GM21360 (cell line): ENCODE results near the gene LAMA2.

Source experiments
- ATAC-seq: cut with Tn5 transposase; IDR thresholded peaks from one replicate; pipeline ENCODE4 v1.9.1; 2021; ENCODE audit warnings: mild to moderate bottlenecking, moderate library complexity; ENCODE audit not compliant: unreplicated experiment

LAMA2 gene

DNA sequence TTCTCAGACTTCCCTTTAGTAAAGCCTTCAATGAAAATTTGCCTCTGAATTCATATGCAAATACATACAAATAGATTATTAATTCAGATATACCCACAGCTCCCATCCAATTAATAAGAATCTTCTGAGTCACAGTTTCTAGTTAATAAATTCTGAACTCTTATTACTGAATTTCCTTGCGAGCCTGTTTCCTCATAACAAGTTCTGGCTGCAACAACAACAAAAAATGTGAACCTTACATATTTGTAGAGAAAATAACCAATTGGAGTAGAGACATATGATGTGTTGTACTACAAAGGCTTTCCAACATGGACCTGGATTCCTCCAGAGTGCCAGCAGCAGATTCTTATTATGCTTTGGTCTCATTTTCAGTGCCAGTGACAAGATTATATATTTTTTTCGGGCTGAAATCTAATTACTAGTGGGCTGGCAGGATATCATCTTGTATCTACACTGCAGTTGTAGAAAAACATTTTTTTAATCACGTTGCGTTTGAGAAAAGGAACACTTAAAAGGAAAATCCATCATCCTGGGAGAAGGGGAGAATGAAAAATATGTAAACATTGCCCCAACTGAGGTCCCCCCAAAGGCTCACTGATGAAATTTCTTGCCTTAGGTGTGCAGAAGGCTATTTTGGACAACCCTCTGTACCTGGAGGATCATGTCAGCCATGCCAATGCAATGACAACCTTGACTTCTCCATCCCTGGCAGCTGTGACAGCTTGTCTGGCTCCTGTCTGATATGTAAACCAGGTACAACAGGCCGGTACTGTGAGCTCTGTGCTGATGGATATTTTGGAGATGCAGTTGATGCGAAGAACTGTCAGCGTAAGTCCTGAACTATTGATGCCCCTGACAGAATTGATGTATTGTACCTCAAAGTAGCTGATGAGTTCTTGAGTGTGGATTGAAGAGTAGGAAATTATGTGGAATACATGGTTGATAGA is 404.6 kb downstream of the LAMA2 start:
- no peak for ATAC-seq

DNA sequence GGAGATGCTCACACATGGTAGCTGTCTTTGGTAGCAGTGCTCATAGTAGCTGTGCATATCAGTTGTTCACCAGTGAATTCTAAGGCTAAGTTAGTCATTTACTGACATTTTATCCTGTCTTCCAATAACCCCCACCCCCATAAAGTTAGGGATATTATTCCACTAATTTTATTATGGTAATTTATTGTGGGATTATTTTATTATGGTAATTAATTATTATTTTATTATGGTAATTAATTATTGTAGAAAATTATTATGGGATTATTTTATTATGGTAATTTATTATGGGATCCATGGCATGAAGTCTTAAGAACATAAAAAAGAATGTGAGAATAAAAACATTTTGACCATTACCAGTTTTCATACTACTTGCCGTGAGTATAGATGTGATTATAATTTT is 406.5 kb downstream of the LAMA2 start:
- no peak for ATAC-seq

DNA sequence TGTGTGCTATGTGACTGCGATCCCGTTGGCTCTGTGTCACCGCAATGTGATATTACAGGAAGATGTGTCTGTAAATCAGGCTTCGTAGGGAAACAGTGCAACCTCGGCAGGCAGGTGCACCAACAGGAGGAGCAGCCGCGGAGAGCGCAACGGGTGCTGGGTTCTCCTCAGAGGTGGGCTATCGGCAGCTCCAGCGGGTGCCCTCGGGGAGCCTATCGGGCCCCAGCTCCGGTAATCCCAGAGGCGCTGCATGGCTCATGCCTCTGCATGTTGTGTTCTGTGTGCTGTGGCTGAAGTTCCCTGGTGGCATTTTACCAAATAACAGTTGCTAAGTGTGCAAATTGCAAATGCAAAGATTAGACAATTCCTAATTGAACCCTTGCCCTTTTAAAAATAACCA is 409.9 kb downstream of the LAMA2 start:
- ATAC-seq, result no peak

DNA sequence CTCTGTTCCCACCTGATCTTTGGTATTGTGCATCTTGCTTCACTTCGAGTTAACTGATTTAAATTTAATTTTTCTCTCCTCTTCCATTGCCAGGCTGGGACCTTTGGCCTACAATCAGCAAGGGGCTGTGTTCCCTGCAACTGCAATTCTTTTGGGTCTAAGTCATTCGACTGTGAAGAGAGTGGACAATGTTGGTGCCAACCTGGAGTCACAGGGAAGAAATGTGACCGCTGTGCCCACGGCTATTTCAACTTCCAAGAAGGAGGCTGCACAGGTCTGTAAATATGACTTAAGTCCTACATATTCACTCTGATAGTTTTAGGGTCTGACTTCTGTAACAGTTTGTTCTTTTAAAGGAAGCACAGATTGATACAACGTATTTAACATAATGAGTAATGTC is 414.7 kb downstream of the LAMA2 start:
- no peak for ATAC-seq

DNA sequence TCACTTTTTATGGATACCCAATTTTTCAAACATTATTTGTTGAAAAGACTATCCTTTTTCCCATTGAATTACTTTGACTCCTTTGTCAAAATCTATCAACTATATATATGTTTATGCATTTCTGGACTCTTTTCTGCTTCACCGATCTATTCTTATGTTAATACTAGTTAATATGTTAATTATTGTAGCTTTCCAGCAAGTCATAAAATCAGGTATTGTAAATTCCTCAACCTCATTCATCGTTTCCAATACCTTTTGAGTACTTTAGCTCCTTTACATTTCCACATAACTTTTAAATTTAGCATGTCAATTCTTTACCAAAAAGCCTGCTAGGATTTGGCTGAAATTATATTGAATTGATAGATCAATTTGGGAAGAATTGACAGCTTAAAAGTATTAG is 419.7 kb downstream of the LAMA2 start:
- no peak for ATAC-seq

DNA sequence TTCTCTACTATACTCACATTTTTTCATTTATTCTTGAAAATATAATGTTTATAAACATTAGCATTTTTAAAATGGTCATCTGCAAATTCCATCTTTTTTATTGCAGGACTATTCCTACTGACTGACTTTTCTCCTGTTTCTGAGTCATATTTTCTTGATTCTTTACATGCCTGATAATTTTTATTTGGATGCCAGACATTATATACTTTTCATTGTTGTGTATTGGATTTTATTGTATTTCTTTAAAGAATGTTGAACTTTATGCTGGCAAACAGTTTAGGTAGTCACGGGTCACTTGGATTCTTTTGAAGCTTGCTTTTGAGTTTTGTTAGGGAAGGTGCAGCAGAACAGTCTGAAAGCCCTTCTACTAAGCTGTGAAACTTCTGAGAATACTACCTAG is 423.9 kb downstream of the LAMA2 start:
- ATAC-seq, result no peak

DNA sequence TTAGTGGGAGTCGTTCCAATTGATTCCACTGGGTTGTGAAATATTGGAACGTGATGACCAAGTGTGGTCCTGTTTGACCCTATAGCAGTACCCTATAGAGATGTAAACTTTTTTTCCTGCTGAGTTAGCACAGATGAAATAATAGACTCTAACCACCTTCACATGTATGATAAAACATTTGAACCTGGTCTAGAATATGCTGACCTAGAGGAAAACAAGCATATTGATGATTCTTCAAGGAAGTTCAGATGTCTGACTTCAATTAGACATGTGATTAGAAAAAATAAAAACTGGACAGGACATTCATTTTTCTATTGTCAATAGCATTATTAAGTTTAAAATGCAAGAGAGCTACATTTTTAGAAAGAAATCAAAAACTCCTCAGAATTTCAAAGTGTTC is 424.9 kb downstream of the LAMA2 start:
- ATAC-seq, result no peak

DNA sequence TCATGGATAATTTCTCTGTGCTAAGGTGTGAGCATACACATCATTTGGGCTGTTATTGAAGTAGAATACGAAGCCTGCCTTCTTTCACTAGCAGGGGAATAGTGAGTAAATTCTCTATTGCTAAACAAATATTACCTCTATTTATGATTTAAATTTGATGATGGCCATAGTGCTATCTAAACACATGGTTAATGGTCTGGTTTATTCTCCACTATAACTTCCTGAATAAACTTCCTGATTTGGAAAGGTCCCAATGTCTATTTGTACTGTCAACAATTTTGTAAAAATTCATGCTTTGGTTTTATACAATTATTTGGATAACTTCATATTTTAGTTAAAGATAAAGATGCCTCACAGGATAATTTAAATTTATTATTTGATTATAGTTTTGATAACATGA is 426.2 kb downstream of the LAMA2 start:
- no peak for ATAC-seq

DNA sequence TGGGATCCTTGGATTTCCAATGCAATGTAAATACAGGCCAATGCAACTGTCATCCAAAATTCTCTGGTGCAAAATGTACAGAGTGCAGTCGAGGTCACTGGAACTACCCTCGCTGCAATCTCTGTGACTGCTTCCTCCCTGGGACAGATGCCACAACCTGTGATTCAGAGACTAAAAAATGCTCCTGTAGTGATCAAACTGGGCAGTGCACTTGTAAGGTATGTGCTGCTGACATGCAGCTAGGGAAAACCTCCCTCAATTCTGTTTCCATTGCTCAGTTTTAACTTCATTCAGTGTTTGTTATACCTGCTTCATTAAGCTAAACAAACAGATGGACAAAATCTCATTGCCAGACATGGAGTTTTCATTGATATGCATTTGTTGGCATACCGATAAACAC is 429.9 kb downstream of the LAMA2 start:
- no peak for ATAC-seq

DNA sequence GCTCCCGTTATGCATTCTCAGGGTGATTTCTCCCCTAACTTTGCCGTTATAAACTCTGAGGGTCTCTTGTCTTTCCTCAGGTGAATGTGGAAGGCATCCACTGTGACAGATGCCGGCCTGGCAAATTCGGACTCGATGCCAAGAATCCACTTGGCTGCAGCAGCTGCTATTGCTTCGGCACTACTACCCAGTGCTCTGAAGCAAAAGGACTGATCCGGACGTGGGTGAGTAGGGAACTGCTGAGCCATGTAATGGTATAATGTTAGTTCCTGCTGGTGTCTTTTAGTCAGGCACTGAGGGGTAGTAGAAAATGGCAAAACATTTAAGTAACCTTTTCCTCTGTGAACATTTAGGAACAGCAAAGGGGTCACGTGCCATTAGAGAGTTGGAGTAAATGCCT is 431.6 kb downstream of the LAMA2 start:
- no peak for ATAC-seq

DNA sequence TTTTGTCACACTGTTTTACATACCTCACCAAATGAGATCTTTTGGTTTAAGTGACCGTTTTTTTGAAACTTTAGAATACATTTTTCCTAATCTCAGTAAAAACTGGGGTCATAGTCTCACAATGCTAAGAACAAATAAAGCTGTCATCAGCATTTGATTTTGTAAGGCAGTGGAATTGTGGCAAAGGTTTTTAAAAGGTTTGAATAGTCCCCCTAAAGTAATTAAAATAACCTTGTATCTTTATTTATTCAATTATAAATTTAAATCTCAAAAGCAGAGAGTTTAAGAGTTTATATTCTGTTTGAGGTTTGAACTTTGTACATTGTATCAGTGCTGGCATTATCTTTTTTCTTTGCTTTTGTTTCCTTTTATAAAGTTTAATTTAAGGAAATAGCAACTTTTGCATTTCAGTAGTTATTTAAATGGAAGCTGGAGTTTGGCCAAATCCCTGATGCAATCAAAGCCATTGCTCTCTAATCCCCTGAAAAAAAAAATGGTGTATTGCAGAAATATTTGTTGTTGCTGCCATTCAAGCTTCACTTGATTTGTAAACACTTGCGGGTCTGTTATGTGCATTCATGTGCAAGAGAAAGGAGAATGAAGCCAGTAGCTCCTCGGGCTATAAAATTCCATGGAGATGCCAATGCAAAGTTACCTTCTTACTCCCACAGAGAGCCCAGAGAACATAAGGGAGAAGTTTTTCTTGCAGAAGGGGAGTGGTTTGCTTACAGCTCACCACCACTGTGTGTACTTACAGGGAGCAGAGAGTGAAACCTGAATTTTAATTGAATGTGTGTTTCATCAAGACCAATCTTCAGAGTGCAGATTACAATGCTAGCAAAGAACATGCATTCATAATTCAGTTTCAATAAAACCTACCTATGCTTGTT is 435.2 kb downstream of the LAMA2 start:
- ATAC-seq, result no peak

DNA sequence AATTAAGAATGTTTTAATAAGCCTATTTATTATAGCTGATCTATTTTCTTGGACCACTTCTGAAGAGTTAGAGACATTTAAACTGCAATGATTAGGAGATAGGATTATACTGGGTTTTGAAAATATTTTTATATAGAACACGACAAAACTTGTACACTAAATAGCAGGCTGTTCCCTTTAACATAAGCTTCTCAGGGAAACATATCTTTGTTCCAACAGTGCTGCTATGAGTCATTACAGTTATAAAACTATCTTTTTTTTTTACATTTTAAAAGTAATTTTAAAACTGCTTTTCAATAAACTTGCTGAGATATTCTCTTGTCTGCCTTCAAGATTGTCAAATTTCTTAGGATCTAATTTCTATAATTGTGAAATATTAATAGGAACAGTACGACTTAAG is 438.0 kb downstream of the LAMA2 start:
- ATAC-seq, result no peak

DNA sequence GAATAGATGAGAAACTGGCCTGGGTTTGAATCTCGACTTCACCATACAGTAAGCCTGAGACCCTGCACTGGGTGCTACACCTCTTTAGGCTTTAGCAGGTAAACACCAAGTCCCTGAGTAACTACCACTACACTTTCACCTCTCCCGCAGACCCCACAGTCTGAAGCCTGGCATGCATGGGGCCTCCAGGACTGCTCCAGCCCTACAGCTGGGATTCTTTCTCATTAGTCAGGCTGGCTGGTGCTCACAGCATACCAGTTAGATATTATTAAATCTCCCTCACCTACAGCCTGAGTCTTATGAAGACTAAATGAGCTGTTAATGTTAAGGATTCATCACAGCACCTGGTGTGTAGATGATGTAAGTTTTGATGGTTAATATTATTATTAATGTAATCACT is 438.4 kb downstream of the LAMA2 start:
- no peak for ATAC-seq

DNA sequence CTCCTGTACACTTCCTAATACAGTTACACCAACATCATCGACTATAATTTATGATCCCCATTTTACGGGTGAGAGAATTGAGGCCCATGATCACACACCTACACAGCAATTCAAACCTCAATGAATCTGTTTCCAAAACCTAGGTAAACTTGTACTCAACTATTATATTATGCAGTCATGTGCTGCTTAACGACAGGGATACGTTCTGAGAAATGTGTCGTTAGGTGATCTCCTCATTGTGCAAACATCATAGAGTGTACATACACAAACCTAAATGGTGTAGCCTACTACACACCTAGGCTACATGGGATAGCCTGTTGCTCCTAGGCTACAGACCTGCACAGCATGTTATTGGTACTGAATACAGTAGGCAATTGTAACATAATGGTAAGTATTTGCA is 441.4 kb downstream of the LAMA2 start:
- no peak for ATAC-seq

DNA sequence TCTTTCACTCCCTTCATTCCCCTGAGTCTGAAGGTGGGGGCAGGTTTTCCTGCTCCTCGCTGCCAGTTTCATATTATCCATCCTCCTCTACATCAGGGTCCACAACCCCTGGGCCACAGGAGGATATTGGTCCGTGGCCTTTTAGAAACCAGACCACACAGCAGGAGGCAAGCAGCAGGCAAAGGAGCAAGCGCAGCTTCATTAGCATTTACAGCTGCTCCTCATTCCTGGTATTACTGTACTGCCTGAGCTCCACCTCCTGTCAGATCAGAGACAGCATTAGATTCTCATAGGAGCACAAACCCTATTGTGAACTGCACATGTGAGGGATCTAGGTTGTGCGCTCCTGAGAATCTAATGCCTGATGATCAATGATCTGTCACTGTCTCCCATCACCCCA is 446.7 kb downstream of the LAMA2 start:
- ATAC-seq, result no peak

DNA sequence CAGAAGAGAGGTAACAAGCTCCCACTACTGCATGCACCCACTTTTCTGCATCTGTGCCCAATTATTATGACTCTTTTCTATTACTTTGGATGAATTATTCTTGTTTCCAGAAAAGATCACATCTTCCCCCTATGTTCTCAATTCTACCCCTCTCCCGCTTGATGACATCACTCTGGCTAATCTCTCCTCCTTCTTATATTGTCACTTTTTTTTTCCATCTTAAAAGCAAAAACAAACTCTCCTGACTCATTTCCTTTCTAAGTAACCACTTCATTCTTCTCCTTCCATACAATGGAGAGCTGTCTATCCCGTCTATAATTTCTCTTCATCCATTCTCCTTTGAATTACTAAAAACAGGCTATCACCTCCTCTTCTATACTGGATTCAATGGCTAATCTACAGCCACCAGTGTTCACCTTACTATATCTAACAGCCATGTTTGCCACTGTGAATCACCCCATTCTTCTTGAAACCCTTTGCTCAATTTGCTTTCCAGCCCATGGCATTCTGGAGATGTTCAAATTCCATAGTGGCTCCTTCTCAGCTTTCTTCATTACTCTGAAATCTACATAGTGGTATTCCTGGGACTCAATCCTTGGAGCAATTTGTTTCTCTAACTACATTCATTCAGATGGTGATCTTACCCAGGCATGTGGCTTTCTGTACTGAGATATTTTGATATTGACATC is 448.7 kb downstream of the LAMA2 start:
- no peak for ATAC-seq

DNA sequence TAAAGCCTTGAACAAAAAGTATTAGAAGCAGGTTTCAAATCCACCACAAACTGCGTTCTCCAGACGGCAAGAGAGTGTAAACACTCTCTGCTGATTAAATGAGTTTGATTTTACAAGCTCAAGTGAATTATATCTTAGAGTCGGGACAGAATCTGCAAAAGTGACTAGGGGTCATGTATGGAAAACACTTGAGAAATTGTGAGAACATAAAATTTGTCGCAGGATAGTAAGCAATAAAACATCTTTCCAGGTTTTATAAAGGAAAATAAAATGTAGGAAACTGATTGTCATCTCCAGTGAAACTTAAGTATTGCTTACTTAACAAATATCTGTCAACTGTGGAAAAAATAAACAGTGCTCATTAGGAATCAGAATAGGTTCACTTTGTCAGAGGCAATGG is 452.9 kb downstream of the LAMA2 start:
- no peak for ATAC-seq

DNA sequence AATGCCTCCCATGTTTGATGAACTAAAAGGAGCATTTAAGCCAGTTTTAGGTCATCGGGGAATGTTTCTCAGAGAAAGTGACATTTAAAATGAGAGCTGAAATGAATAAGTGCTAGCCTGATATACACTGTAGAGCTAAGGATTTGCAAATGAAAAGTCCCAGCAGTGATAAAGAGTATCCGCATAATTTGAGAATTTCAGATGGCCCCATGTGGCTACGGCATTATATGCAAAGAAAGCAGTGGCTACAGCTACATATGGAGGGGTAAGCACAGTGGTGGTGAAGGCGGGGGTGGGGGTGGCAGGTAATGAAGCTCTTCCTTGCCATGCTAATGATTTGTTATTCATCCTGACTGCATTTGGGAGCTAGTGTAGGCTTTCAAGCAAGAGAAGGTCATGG is 455.7 kb downstream of the LAMA2 start:
- no peak for ATAC-seq

DNA sequence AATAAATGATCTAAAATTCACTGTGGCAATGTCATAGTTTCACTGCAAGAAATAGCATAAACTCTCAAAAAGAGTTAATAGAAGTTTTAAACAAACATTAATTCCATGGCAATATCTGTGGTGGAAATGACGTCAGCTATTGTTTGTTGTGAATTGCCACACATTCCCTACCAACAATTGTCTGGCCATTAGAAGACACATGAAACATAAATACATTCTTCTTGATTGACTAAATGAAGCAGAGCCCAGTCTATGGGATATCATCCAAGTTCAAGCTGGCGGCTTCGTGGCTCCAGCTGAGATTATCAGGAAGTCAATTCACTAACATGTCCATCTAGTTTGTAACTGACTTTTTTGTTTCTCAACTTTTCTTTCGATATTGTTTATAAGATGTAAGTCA is 458.0 kb downstream of the LAMA2 start:
- ATAC-seq, result no peak

DNA sequence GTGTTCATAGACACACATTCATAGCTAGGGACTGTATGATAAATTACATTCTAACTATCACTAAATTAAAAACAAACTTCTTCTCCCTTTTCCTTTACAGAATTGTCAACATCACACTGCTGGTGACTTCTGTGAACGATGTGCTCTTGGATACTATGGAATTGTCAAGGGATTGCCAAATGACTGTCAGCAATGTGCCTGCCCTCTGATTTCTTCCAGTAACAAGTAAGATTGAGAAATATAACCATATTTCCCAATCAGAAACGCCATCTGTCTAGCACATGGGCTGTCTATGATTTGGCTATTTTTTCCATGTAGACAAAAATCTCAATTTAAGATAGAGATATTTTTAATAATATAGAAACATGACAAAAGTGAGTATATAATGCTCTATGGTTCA is 459.3 kb downstream of the LAMA2 start:
- ATAC-seq, result no peak

DNA sequence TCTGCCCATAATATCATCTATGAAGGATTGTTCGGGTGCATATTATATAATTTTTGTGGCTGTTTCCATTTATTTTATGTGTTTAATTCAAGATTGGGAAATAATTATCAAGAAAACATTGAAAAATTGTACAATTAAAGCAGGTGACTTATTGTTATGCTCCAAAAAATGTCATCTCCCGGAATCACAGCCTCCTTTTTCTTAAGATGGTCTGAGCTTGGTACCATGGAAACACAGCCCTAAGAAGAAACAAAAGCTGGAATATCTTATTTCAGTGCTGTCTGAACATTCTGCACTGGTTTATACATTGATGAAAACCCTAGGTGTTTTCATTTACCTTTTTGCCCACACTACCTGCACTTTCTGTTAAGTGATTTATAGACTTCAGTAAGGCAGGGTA is 459.9 kb downstream of the LAMA2 start:
- no peak for ATAC-seq
